OCI-LY1 (cell line): Measurements from ENCODE around the gene TLR3.

Experiments used
- CTCF ChIP-seq: fragments of 200-600 bp; sonication (generic), shearing (Covaris generic); IDR thresholded peaks from 2 replicates; pipeline ENCODE4 v1.5.1; 2017; ENCODE audit warnings: mild to moderate bottlenecking, antibody characterized with exemption, low read length, moderate library complexity, mixed read lengths
- EZH2 ChIP-seq: fragments of 200-600 bp; sonication (generic), shearing (Covaris generic); IDR thresholded peaks from 2 replicates; pipeline ENCODE4 v1.8.0; 2017; ENCODE audit warnings: borderline replicate concordance, mixed run types, mild to moderate bottlenecking, antibody characterized with exemption, low read length, moderate library complexity, mixed read lengths

DNA sequence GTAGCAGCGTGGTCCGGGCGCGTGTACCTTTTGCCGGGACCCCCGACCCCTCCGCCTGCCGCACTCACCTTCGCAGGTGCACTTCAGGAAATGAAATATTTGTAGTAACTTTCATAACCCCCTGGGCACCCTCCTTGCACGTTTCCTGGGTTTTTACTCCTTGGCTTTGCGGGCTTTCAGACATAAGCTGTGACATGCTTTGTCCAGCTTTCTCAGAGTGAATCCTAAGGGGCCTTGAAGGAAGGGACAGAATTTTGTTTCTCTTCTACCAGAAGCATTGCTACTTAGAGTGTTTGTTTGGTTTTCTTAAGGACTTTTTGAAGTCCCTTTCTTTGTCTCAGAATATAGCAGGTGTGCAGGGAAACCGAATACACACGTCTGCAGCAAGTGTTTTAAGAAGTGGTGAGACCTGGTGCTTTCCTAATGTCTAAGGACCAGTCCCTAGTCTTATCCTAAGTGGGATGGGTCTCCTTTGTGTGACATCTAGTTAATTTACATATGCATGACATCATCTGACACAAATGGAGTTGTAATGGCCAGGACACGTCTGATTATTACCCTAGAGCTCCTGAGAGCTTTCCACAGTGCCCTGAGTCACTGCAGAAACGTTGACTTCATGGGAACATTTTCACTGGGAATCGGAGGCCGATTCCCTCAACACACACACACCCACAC lies 36.8 kb downstream of the TLR3 start:
- TF ChIP-seq EZH2 (no peak), CTCF (no peak)
